ENCODE results near the gene ZNF668.

Gene ZNF668

DNA sequence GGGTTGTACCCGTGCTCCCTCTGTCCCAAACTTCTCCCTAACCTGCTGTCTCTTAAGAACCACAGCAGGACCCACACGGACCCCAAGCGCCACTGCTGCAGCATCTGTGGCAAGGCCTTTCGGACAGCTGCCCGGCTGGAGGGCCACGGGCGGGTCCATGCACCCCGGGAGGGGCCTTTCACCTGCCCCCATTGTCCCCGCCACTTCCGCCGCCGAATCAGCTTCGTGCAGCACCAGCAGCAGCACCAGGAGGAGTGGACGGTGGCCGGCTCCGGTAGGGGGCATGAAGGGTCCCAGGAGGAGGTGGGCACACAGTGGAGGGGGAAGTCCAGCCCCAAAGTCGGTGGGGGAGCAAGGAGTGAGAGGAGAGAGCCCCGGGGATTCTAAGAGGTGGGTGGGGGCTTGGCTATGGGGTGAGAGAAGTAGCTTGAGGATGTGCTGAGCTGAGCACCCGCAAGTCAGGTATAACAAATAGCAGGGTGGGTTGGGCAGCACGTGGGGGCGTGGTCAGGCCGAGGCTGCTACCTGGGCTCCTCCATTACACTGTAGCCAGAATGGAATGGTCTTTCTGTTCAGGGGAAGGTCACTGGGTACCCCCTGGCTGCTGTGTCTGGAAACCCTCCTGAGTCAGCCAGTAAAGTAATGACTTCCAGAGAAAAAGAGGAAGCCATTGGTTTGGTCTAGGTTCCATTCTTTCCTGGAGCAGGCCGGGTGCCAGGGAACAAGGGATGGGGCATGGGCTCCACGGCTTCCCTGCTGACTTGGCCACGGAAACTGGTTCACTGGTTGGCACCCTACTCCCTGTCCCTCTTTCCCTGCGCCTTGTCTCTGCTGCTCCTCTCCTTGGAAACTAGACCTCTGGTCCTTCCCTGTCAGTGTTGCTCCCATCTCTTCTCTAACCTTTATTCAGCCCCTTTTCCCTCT lies 7.7 kb upstream of the ZNF668 start:
- DNase-seq (ENCODE audit: low read depth, low spot score), result no peak

DNA sequence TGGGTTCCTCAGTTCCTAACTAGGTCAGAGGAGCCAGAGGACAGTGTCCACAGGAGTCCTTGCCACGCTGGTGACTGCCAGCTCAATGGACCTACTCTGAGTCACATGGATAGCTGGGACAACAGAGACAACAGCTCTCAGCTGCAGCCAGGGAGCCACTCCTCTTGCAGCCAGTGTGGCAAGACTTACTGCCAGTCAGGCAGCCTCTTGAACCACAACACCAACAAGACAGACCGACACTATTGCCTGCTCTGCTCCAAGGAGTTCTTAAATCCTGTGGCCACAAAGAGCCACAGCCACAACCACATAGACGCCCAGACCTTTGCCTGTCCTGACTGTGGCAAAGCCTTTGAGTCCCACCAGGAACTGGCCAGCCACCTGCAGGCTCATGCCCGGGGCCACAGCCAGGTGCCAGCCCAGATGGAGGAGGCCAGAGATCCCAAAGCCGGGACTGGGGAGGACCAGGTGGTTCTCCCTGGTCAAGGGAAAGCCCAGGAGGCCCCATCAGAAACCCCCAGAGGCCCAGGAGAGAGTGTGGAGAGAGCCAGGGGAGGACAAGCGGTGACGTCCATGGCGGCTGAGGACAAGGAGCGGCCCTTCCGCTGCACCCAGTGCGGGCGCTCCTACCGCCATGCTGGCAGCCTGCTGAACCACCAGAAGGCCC lies 6.8 kb upstream of the ZNF668 start:
- DNase-seq (ENCODE audit: low read depth, low spot score), result no peak

DNA sequence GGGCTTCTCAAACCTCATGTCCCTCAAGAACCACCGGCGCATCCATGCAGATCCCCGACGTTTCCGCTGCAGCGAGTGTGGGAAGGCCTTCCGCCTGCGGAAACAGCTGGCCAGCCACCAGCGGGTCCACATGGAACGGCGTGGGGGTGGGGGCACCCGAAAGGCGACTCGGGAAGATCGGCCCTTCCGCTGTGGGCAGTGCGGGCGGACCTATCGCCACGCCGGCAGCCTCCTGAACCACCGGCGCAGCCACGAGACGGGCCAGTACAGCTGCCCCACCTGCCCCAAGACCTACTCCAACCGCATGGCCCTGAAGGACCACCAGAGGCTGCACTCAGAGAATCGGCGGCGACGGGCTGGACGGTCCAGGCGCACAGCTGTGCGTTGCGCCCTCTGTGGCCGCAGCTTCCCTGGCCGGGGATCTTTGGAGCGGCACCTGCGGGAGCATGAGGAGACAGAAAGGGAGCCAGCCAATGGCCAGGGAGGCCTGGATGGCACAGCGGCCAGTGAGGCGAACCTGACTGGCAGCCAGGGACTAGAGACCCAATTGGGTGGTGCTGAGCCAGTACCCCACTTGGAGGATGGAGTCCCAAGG lies 6.1 kb upstream of the ZNF668 start:
- no peak for DNase-seq (ENCODE audit: low read depth, low spot score)

DNA sequence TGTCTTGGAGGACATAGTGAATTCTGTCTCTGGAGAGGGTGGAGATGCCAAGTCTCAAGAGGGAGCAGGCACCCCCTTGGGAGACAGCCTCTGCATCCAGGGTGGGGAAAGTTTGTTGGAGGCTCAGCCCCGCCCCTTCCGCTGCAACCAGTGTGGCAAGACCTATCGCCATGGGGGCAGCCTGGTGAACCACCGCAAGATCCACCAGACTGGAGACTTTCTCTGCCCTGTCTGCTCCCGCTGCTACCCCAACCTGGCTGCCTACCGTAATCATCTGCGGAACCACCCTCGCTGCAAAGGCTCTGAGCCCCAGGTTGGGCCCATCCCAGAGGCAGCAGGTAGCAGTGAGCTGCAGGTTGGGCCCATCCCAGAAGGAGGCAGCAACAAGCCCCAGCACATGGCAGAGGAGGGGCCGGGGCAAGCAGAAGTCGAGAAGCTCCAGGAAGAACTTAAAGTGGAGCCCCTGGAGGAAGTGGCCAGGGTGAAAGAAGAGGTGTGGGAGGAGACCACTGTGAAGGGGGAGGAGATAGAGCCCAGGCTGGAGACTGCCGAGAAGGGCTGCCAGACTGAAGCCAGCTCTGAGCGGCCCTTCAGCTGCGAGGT lies 5.4 kb upstream of the ZNF668 start:
- no peak for DNase-seq (ENCODE audit: low read depth, low spot score)

DNA sequence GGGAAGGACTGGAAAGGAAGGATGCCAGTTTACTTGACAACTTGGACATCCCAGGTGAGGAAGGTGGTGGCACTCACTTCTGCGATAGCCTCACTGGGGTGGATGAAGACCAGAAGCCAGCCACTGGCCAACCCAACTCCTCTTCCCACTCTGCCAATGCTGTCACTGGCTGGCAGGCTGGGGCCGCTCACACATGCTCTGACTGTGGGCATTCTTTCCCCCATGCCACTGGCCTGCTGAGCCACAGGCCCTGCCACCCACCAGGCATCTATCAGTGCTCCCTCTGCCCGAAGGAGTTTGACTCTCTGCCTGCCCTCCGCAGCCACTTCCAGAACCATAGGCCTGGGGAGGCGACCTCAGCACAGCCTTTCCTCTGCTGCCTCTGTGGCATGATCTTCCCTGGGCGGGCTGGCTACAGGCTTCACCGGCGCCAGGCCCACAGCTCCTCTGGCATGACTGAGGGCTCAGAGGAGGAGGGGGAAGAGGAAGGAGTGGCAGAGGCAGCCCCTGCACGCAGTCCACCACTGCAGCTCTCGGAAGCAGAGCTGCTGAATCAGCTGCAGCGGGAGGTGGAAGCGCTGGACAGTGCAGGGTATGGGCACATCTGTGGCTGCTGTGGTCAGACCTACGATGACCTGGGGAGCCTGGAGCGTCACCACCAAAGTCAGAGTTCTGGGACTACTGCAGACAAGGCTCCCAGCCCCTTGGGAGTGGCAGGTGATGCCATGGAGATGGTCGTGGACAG lies 4.7 kb upstream of the ZNF668 start:
- no peak for DNase-seq (ENCODE audit: low read depth, low spot score)

DNA sequence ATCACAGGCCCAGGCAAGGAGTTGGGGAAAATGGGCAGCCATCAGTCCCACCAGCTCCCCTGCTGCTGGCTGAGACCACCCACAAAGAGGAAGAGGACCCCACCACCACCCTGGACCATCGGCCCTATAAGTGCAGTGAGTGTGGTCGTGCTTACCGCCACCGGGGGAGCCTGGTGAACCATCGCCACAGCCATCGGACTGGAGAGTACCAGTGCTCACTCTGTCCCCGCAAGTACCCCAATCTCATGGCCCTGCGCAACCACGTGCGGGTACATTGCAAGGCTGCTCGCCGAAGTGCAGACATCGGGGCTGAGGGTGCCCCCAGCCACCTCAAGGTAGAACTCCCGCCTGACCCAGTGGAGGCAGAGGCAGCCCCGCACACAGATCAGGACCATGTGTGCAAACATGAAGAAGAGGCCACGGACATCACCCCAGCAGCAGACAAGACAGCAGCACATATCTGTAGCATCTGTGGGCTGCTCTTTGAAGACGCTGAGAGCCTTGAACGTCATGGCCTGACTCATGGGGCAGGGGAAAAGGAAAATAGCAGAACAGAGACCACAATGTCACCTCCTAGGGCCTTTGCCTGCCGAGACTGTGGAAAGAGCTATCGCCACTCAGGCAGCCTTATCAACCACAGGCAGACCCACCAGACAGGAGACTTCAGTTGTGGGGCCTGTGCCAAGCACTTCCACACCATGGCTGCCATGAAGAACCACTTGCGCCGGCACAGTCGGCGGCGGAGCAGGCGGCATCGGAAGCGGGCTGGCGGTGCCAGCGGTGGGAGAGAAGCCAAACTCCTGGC lies 3.8 kb upstream of the ZNF668 start:
- no peak for DNase-seq (ENCODE audit: low read depth, low spot score)

DNA sequence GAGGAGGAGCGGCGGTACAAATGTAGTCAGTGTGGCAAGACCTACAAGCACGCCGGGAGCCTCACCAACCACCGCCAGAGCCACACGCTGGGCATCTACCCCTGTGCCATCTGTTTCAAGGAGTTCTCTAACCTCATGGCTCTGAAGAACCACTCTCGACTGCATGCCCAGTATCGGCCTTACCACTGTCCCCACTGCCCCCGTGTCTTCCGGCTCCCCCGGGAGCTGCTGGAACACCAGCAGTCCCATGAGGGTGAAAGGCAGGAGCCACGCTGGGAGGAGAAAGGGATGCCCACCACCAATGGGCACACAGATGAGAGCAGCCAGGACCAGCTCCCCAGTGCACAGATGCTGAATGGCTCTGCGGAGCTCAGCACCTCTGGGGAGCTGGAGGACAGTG lies 3.0 kb upstream of the ZNF668 start:
- DNase-seq (ENCODE audit: low read depth, low spot score), result no peak

DNA sequence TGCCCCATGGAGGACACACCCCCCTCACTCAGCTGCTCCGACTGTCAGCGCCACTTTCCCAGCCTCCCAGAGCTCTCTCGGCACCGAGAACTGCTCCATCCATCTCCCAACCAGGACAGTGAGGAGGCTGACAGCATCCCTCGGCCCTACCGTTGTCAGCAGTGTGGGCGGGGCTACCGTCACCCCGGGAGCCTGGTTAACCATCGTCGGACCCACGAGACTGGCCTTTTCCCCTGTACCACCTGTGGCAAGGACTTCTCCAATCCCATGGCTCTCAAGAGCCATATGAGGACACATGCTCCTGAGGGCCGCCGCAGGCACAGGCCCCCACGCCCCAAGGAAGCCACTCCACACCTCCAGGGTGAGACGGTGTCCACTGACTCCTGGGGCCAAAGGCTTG lies 2.3 kb upstream of the ZNF668 start:
- DNase-seq (ENCODE audit: low read depth, low spot score), result no peak

DNA sequence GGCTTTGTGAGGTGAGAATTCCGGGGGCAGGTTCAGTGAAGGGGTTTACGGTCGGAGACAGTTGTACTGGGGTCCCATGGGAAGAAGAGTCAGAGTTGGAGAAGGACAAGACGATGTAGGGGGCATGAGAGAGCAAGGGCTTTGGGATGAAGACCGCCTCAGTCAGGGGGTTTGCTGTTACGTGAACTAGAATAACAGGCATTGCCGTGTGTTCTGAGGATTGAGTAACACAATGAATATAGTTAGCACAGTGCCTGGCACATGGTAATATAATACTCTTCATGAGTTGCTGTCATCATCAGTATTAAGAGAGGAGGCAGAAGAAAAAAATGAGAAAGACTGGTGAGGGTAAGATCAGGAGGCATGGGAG lies 759 bp upstream of the ZNF668 start:
- DNase-seq (ENCODE audit: low read depth, low spot score), result no peak

DNA sequence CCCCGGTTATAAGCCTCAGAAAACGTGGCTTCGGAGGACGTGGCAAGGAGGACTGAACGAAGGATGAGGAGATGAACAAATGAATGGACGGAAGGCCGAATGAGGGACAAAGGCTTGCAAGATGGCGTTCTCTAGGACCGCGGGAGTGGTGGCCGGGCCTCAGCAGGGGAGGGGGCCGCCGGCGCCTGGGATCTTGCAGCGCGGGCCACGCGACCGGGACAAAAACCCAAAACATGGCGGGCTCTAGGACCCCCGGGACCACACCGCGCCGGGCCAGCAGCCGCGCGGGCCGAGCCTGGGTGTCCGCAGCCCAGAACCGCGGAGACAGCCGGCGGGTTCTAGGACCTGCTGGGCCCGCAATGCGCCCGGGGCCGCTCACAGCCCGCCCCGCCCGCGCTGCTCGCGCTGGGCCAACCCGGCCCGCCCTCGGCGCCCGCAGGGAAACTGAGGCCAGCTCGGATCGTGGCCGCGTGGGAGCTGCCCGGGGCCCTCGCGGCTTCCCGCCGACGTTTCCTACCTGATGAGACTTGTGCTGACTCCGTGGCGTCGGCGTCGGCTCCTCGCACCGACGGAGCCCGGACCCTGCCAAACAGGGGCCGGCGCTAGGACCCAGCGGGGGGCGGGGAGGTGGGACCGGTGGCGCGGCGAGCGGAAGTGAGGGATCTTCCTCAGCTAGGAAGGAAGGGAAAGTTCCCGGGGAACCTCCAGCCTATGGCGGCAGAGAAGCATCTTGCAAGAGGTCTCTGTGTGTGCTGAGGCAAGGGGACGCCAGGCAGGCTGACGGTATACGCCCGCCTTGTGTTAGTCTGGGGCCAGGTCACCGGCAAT lies 684 bp downstream of the ZNF668 start:
- peak; percentile 96 for DNase-seq (ENCODE audit: low read depth, low spot score)

DNA sequence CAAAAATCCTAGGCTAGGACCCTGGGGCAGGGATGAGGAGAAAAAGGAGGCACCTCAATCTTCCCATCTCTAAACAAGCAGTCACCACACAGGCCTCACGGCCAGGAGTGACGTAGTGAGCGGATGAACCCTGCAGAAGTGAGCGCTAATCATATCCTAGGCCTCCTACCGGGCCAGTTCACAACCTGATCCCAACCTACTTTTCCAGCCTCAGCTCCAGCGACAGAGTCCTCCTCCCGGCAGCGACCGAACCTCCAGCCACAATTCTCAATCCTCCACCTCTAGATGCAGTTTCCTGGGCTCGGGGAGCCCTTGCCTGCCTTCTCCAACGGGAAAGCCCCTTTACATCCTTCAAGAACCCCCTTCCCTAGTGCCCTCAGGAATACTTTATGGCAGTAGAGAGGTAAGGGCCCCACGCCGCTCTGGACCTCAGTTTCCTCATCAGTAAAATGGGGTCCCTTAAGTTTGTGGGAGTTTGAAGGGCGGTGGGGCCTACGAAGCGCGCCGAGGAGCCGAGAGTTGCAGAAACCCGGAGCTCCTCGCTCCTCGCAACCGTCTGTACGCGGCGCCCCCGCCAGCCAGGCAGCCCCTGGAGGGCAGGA lies 1.4 kb downstream of the ZNF668 start:
- DNase-seq (ENCODE audit: low read depth, low spot score), result peak; percentile 60

DNA sequence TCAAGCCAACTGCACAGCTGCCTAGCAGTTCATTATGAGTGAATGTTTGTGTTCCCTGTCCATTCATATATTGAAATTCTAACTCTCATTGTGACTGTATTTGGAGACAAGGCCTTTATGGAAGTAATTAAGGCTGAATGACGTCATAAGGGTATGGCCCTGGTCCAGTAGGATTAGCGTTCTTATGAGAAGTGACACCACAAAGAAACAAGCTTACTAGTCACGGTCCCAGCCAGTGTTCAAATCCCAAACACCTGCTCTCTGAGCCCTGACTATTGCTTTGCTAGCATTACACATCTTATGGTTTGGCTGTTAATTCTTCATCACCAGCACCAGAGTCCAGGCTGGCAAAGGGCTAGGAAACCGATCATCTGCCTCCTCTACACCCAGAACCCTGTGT lies 2.2 kb downstream of the ZNF668 start:
- DNase-seq (ENCODE audit: low read depth, low spot score), result peak; percentile 69

DNA sequence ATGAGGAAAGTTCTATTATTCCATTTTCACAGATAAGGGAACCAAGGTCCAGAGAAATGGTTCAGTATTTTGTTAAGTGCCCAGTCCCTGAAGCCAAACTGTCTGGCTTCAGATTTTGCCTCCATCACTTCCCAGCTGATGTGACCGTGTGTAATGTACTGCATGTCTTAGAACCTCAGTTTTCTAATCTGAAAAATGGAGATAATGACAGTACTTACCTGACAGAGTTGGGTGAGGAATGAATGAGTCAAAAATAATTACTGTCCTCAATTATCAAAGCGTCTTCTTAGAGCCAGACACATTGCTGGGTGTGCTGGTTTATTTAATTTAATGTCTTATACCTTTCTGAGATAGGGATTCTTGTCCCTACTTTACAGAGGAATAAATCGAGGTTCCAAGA lies 6.7 kb downstream of the ZNF668 start:
- no peak for DNase-seq (ENCODE audit: low read depth, low spot score)

DNA sequence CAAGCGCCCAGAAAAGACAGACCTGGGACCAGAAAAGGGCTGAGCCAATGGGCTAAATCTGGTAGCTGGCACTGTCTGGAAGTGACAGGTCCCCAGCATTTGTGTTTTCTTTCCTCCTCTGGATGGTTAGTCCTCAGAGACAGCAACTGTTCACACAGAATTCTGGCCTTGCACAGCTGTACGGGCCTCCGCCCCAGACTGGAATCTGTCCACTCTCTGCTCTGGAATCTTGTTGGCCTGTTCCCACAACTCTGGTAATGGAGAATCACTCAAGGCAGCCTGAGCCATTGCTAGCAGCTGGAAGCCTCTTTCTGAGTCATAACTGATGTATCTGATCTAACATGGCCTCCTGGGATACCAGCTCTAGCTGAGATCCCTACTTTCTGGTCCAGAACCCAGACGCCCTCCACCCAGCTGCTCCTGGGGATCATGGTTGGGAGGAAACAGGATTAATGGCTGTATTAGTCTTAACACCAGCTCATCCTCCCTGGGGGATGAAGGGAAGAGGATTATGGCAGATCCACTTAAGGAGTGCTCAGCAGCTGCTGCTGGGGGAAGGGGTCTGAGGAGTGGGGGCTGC lies 9.1 kb downstream of the ZNF668 start:
- DNase-seq (ENCODE audit: low read depth, low spot score), result peak; percentile 87

DNA sequence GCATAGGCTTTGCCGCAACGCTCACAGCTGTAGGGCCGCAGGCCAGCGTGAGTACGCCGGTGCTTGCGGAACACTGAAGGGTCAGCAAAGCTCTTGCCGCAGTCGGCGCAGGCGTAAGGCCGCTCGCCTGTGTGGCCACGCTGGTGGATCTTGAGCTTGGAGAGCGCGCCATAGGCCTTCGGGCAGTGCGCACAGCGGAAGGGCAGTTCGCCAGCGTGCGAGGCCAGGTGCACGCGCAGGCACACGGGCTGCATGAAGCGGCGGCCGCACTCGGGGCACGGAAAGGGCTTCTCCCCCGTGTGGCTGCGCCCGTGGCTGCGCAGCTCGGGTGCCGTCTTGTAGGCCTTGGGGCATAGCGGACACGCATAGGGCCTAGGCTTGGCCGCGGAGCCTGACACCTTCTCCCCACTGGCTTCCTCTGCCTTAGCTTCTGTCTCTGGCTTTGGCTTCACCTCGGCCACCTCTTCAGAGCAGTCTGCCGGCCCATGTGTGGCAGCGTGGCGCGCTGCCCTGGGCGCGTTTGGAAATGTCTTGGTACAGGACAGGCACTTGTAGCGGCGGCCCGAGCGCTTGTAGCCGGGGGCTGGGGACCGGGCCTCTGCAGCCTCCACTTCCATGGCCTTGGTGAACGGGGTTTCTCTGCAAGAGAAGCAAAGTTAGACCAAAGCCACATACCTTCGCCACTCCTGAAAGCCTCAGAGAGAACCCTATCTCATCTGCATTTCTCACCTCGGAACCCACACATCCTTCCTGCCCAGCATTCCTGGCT lies 10.0 kb downstream of the ZNF668 start:
- DNase-seq (ENCODE audit: low read depth, low spot score), result no peak

DNA sequence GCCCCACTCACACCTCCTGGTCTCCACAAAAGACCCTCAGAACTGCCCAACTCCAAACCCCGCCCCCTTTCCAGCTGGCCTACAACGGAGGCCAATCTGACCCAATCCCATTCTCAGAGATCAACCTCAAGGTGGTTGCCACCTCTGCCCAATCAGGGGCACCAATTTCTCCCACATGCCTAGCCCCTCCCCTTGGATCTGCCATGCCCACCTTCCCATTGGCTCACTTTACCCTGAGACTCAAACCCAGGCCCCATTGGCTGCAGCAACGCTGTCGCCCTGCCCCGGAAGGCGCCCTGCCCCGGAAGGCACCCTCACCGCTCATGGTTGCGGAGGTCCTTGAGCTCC lies 10.6 kb downstream of the ZNF668 start:
- DNase-seq (ENCODE audit: low read depth, low spot score), result no peak

DNA sequence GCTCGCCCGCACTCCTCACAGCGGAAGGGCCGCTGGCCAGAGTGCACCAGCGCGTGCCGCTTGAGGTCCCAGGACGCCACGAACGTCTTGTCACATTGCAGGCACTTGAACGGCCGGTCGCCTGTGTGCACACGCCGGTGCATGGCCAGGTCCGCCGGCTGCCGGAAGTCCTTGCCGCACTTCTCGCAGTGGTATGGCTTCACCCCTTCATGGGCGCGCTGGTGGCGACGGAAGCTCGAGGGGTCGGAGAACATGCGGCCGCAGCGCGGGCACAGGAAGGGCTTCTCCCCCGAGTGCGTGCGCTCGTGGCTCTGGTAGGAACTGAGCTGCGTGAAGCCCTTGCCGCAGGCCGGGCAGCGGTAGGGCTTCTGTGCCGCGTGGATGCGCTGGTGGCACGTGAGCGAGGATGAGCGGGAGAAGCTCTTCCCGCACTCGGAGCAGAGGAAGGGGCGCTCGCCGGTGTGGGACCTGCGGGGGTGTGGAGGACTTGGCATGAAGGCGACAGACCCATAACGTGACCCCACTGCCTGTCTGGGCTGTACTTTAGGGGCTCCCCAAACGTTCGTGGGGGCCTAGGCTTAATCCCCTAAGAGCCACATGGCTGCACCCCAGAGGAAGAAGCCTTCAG lies 12.1 kb downstream of the ZNF668 start:
- DNase-seq (ENCODE audit: low read depth, low spot score), result no peak
